HepG2 (cell line): ENCODE data around the gene NFKB1. TPM values are rescaled to one million over a fixed set of nuclear protein-coding genes. Genes with fewer than 3 reads are reported as not detected.

ENCODE experiments used
- polyA plus RNA-seq, 8 experiments: library from polyadenylated mRNA; depleted of rRNA in 3 of 8; stranded (reverse) in 7 of 8; unstranded in 1 of 8; fragments of >200 nt; fragmentation: Illumina TruSeq in 4 of 8; extraction: Trizol in 4 of 8; gene quantifications; 2 replicates each; pipeline versions ENCODE4 v1.2.1 to v1.2.3, GENCODE V29; 2011 to 2016; ENCODE audit warnings: low read depth in 4 of 8, missing spikeins in 1 of 8, mixed read lengths in 1 of 8; ENCODE audit not compliant: insufficient read depth in 1 of 8
- total RNA-seq, 5 experiments: library from RNA; depleted of rRNA; stranded (reverse); fragments of >200 nt; fragmentation: Illumina TruSeq; extraction: Trizol; gene quantifications; 2 replicates each; pipeline ENCODE4 v1.2.3, GENCODE V29; 2016; ENCODE audit warnings: low read depth in 1 of 5

NFKB1 gene
- total and polyA plus RNA-seq, 2 of the 13 experiments (the other 11 are each of a cell fraction or from before 2014, with no cell fraction given): 15.4 to 31.6 TPM

Other genes starting within 250 kb of the NFKB1 start
- 0.38 and 0.41 TPM in 2 replicates for gene SLC39A8, start 155.9 kb upstream of the NFKB1 start, total RNA-seq (2016; rRNA removed; fragmentation: Illumina TruSeq; extraction: Trizol)
- 0.13 and 0.22 TPM in 2 replicates for gene SLC39A8, start 155.9 kb upstream of the NFKB1 start, polyA plus RNA-seq (2011; rRNA removed)